Motor neuron (in vitro differentiated cells): Measurements from ENCODE around the gene TBC1D7. TPM values are rescaled to one million over a fixed set of nuclear protein-coding genes. Genes with fewer than 3 reads are reported as not detected.

Experiments used
- ATAC-seq, 8 experiments: fragments of 200-7000 bp; cut with Tn5 transposase; replicated peaks in 6 of 8; 2 replicates each; pipeline ENCODE4 v1.8.0; 2021; ENCODE audit warnings: mild to moderate bottlenecking in 8 of 8, moderate library complexity in 8 of 8
- H3K27ac ChIP-seq, 2 donors: fragments of 250-450 bp; sonication (Bioruptor Pico); 2 replicates each; pipeline ENCODE4 v1.9.0; 2021; ENCODE audit warnings: antibody characterized with exemption in 2 of 2, mild to moderate bottlenecking in 2 of 2, moderate library complexity in 1 of 2
- H3K4me1 ChIP-seq, 2 donors: fragments of 250-450 bp; sonication (Bioruptor Pico); replicated peaks in 1 of 2; 2 replicates each; pipeline ENCODE4 v1.6.1; 2021; ENCODE audit warnings: antibody characterized with exemption in 2 of 2, mild to moderate bottlenecking in 2 of 2, moderate library complexity in 1 of 2
- H3K4me3 ChIP-seq, 5 donors: fragments of 250-450 bp; sonication (Bioruptor Pico); 2 replicates each; pipeline ENCODE4 v1.9.0; 2021; ENCODE audit warnings: antibody characterized with exemption in 5 of 5, mild to moderate bottlenecking in 5 of 5, moderate library complexity in 4 of 5
- WGBS, 10 experiments: fragments of 450-650 bp; shearing (Covaris generic); methylation state at CpG; one replicate each; pipeline ENCODE4 v1.0.0; 2022; 5-methylcytosine and 5-hydroxymethylcytosine counted together
- in situ Hi-C, 9 experiments: fragments of 400-800 bp; cut with MboI; loops; one replicate each; pipeline ENCODE4 v1.15.0; 2021; ENCODE audit warnings: low sequenced_read_pairs in 9 of 9, low pct_unique_long_range_greater_than_20kb in 2 of 9; ENCODE audit not compliant: unreplicated experiment in 9 of 9
- total RNA-seq, 8 experiments: library from RNA; unstranded; fragments of 300-600 nt; gene quantifications; 2 replicates each; pipeline versions ENCODE4 v1.2.3 to v1.2.4, GENCODE V29; 2022

TBC1D7 gene
- total RNA-seq, 8 experiments from 2014 or later: 18.1 to 29.0 (median 25.9) TPM

DNA sequence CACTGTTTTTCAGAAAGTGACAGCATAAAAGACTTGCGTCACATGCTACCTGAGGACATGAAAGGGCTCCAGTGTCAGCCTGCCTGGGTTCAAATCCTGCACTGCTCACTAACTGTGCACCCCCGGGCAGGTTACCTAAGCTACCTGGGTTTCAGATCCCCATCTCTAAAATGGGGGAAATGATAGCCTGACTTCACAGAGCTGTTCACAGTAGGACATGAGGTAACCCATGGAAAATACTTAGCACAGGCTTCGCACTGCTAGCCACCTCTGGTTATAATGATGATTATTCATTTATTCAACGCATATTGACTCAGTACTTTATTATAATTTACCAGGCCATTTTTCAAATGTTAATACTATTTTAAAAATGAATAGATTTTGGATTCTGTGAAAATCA is 23.0 kb downstream of the TBC1D7 start:
- Histone ChIP-seq H3K27ac (no peak overlapping the region), H3K4me3 (no peak overlapping the region), H3K4me1 (peaks cover 0 to 6% of the 10 kb centered on the region in 2 donors)
- ATAC-seq: peak in 5 of 8 experiments; percentile 8 to 81 (median 24)
- 46 to 100% (median 84%) methylated on average over 1 to 3 of the region's 4 CpGs; no CpG with 5 or more reads in 4 of the 10 experiments for WGBS, 10 experiments
- in situ Hi-C loops: no loop called here

DNA sequence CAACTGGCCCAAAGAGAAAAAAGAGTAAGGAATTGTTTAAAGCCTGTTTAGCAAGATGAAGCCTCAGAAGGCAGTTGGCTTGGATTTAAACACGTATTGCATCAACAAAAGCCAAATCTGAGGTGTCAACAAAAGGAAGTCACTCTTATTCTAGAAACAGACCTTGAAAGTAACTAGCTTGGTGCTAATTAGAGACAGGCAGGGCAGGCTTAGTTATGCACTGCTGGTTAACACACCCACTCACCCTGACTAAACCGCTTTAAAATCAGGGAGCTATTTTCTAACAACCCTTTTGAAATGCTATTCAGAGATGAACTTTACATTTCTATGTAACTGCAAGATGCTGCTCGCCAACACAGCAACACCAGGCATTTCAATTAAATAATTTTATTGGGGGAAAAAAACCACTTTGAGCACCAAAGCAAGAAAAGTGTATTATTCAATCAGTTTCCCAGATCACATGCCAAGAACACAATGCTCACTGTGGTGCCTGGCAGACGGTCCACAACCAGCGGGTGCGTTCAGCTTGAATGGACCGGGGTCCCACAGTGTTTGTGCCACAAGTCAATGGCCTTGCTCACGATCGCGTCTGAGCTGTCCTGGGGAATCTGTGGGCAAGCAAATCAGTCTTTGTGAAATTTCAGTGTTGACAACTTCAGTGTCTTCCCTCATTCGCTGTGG is 23.6 kb downstream of the TBC1D7 start:
- H3K27ac ChIP-seq: no peak overlapping the region
- ATAC-seq: peak in 4 of 8 experiments; percentile 72 to 90 (median 86)
- 40 to 90% (median 60%) methylated on average over 5 to 11 of the region's 11 CpGs for WGBS, 10 experiments
- no peak overlapping the region for H3K4me3 ChIP-seq
- H3K4me1 ChIP-seq: peaks cover 0 to 6% of the 10 kb centered on the region in 2 donors
- in situ Hi-C loops: no loop called here

DNA sequence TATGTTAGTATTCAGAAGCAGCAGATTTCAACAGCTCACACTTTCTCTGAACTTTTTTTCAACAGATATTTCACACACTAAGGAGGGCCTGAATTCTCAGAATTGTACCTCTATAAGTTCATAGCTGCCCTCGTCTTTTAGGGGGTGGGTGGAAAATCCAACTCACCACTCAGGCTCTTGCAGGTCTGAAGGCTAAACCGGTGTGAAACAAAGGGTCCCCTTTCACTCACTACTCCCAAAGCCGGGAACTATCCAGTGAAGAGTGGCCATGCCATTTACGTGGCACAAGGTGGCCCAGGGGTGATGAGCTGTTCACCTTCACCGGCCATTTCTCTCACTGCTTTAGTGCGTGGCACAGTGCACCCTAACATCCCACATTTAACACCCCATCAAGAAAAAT is 24.2 kb downstream of the TBC1D7 start:
- 87 to 98% (median 96%) methylated on average over 4 to 6 of the region's 6 CpGs; no CpG with 5 or more reads in 6 of the 10 experiments for WGBS, 10 experiments
- no peak for ATAC-seq
- Histone ChIP-seq H3K4me1 (peaks cover 0 to 6% of the 10 kb centered on the region in 2 donors), H3K27ac (no peak overlapping the region), H3K4me3 (no peak overlapping the region)
- in situ Hi-C loops: no loop called here

DNA sequence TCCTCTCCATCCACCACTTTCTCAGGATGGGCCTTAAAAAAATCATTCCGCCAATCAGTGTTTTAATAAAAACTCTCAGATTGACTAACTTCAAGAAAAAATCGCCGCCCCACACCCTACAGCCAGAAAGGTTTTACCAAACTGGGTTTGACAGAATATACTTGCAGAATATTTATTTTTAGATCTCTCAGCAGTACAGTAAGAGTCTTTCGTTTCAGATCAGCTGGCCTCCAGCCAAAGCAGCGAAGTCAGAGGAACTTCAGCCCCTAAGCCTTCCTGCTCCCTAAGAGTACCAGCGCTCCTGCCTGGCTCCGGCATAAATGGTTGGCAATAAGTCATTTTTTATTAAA is 24.7 kb downstream of the TBC1D7 start:
- ATAC-seq: peak in 2 of 8 experiments; percentile 16 to 34
- peaks cover 0 to 6% of the 10 kb centered on the region in 2 donors for H3K4me1 ChIP-seq
- no peak overlapping the region for H3K27ac ChIP-seq
- H3K4me3 ChIP-seq: no peak overlapping the region
- in situ Hi-C loops: no loop called here
- 0 to 100% (median 93%) methylated on average over 1 to 7 of the region's 7 CpGs for WGBS, 10 experiments

DNA sequence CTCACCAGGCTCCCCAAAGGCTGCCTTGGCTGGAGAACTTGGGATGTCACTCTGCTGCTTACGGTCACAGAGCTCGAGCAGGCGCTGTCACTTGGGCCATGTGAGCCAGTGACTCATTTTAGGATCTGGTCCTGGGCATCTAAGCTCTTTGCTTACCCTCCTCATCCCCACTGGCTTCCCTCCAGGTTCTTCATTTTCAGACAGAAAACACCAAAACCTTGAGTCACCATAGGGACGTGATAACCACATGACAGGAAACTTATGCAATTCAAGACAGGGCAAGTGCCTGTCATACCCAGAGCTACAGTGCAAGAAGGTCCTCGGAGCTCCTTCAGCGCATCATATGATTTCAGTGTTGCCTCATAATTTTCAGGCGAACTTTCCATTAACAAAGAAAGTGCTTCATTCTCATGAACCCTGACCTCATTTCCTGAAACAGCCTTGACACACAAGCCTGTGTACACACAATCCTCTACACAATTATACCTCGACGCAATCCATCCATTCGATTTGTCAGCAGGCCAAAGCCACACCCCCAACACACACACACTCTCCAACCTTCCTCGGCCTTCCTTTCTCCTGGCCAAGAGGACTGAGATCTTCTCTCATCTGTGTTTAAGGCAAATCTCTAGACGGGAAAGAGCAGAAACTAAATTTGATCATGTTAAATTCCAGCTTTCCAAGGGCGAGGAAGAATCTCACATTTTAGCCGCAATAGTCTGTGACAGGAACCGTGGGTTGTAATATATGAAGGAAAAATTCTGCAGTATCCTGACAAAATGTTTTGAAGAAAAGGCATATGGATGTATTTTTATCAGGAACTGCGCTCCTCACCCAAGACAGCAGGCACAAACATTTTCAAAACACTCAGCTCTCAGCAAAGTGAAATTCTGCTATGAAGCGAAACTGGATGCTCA is 25.3 kb downstream of the TBC1D7 start:
- in situ Hi-C loops: no loop called here
- WGBS, 10 experiments: 53 to 100% (median 84%) methylated on average over 2 to 14 of the region's 17 CpGs
- Histone ChIP-seq H3K4me3 (no peak overlapping the region), H3K27ac (no peak overlapping the region), H3K4me1 (peaks cover 0 to 6% of the 10 kb centered on the region in 2 donors)
- ATAC-seq: peak in 5 of 8 experiments; percentile 67 to 92 (median 86)

DNA sequence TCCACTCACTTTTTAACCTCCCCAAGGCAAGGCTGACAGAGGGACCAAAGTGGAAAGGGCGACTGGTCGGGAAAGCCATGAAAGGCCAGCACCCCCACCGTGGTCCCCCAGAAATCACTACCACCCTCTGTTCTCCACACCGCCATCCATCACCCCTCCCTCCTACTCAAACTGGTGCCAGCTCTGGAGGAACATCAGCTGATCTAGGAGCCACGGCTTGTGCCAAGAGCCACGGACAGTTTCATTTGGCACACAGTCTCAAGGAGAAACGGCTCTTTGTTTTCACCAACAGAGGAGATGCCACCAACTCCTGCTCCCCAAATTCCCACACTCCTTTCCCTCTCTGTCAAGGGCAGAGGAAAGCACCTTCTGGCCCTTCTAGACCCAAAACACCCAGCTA is 26.0 kb downstream of the TBC1D7 start:
- ATAC-seq: no peak
- in situ Hi-C loops: no loop called here
- 90 to 100% methylated on average over 1 to 2 of the region's 7 CpGs; no CpG with 5 or more reads in 8 of the 10 experiments for WGBS, 10 experiments

DNA sequence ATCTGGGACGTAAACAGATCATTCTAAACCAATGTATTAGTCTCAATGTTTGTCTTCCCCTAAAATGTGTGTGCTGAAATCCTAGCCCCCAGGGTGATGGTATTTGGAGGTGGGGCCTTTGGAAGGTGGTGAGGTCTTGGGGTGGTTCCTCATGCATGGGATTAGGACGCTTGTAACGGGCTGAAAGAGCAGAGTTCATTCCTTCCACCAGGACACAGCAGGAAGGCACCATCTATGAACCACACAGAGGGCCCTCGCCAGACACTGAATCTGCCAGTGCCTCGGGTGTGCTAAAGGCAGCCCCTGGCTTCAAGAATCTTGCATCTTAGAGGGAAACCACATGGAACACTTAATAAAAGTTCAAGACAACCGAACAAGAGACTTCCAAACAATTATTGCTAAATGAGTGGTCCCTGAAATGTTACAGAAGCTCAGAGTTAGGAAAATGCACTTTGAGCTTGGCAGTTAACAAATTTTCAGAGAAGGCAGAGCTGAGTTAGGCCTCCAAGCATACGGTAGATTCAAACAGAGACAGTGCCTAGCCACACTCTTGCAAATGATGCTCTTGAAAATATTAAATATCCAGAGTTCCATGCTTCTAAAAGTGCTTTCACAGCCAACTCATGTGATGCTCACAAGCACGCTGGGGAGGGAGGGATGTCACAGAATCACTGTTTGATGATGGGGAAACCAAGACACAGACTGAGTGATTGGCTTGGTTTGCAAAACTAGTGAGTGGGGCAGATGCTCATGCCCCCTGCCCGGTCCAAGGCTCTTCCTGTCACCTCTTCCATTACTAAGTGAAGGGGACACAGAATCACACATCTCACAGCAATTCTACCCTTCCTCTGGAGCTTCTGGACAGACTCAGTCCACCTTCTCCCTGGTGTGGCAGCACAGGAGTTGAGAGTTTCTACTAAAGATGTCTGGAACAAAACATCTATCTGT is 27.4 kb downstream of the TBC1D7 start:
- no peak overlapping the region for H3K4me3 ChIP-seq
- 61 to 100% (median 88%) methylated on average over 1 to 8 of the region's 9 CpGs for WGBS, 10 experiments

More for the DNA sequence above, 26.0 kb downstream of the TBC1D7 start:
- Histone ChIP-seq H3K4me3 (no peak overlapping the region), H3K27ac (no peak overlapping the region), H3K4me1 (peaks cover 0 to 6% of the 10 kb centered on the region in 2 donors)

DNA sequence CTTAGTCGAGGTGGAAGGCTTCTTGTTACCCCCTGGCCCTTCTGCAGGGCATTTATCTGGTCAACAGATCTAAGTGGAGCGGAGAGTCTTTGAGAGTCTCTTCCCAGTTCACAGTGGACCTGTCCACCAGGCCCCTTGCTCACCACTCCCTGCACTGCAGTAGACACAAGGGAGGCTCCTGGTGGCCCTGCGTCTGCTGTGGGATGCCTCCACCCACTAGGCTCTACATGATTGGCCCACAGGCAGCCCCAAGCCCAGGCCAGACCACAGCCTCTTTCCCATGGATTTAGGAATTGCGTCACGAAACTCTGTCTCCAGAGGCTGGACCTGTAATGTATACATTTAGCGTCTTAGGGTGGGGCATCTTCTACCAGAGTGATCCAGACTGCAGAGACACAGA is 28.4 kb downstream of the TBC1D7 start:
- WGBS, 10 experiments: 50 to 100% (median 93%) methylated on average over 1 to 3 of the region's 6 CpGs; no CpG with 5 or more reads in 5 of the 10 experiments
- in situ Hi-C loops: loop anchor here in 1 of 9 experiments (25.0 kb wide), 1 partner anchor 388 kb away; no protein-coding TSS in a partner anchor
- ATAC-seq: peak in 1 of 8 experiments; percentile 65
- Histone ChIP-seq H3K27ac (no peak overlapping the region), H3K4me1 (peaks cover 0 to 6% of the 10 kb centered on the region in 2 donors), H3K4me3 (no peak overlapping the region)

More for the DNA sequence above, 27.4 kb downstream of the TBC1D7 start:
- no peak overlapping the region for H3K27ac ChIP-seq
- in situ Hi-C loops: no loop called here
- peak in 1 of 8 experiments; percentile 57 for ATAC-seq
- H3K4me1 ChIP-seq: peaks cover 0 to 6% of the 10 kb centered on the region in 2 donors

DNA sequence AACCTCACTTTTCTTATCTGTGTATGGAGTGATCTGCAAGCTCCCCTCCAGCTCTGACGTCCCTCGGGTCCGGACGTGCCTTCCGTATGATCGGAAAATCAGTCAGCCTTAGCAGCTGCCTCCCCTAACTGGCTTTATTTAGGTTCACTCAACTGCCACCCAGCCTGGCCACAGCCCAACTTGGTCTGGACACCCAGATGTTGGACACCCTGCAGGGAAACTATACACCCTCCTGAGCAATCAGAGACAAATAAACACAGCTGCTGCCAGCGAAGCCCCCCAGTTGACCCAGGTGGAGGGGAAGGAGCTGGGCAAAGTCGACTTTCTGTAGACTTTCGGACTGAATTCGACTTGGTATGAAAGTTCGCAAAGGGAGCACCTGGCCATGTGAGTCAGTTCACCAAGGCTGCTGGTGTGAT is 28.9 kb downstream of the TBC1D7 start:
- ATAC-seq: no peak
- H3K4me3 ChIP-seq: no peak overlapping the region
- no peak overlapping the region for H3K27ac ChIP-seq
- H3K4me1 ChIP-seq: peaks cover 0 to 5% of the 10 kb centered on the region in 2 donors
- WGBS, 10 experiments: 90 to 100% (median 97%) methylated on average over 2 to 5 of the region's 11 CpGs; no CpG with 5 or more reads in 4 of the 10 experiments
- in situ Hi-C loops: loop anchor here in 1 of 9 experiments (25.0 kb wide), 1 partner anchor 387 kb away; no protein-coding TSS in a partner anchor

DNA sequence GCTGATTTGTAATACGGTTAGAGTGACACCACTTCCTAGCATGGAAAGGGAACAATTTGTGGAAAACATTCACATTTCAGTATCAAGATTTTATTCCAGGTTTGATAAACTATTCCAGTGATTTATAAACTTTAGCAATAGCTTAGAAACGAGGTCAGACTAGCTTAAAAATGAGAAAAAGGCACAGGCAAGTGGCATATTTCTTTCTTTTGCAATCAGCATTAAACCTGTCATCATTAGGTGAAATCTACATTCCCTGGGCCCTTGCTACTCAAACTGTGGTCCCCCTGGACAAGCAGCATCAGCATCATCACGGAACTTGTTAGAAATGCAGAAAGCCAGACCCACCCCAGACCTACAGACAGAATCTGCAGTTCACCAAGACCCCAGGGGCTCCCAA is 29.9 kb downstream of the TBC1D7 start:
- in situ Hi-C loops: loop anchor here in 1 of 9 experiments (25.0 kb wide), 1 partner anchor 386 kb away; no protein-coding TSS in a partner anchor
- ATAC-seq: no peak
- no peak overlapping the region for H3K4me3 ChIP-seq
- WGBS, 10 experiments: 51 to 100% (median 79%) methylated on average over 1 to 3 of the region's 3 CpGs; no CpG with 5 or more reads in 1 of the 10 experiments
- H3K27ac ChIP-seq: no peak overlapping the region
- H3K4me1 ChIP-seq: no peaks in the 10 kb centered on the region

DNA sequence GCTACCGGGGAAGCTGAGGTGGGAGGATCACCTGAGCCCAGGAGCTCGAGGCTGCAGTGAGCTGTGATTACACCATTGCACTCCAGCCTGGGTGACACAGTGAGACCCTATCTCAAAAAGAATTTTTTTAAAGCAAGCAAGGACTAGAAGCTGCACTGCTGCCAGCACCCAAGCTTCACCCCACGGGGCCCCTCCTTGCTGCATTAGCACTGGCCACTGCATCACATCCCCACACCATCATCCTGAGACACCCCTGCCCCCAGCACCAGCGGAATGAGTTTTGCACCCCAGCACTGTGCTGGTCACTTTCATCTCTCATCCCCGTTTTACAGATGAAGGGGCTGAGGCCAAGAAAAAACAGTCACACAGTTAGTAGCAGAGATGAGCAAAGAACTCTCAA is 30.9 kb downstream of the TBC1D7 start:
- no peak for ATAC-seq
- 50 to 100% (median 89%) methylated on average over 1 to 5 of the region's 5 CpGs; no CpG with 5 or more reads in 4 of the 10 experiments for WGBS, 10 experiments
- no peak overlapping the region for H3K4me3 ChIP-seq
- H3K27ac ChIP-seq: no peak overlapping the region
- no peaks in the 10 kb centered on the region for H3K4me1 ChIP-seq
- in situ Hi-C loops: loop anchor here in 1 of 9 experiments (25.0 kb wide), 1 partner anchor 385 kb away; no protein-coding TSS in a partner anchor

DNA sequence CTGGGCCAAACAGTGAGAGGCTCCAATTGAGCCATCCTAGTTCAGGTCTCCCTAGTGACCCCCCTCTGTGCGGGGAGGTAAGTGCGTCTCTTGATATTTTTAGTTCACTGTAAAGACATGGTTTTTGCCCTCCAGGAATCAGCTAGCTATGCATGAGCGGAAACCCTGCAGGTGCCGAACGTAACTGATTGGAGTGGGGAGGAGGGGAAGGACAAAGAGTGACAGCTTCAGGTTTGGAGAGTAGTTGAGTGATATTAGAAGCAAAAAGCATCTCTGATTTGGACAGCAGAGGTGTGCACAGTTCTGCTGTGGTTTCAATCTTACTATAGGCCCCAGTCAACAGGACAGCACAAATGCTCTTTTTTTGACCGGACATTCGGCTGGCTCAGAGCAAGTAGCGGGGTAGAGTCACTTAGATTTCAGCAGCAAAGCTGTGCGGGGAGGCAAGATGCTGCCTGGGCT is 31.8 kb downstream of the TBC1D7 start:
- H3K4me1 ChIP-seq: no peaks in the 10 kb centered on the region
- H3K4me3 ChIP-seq: no peak overlapping the region
- 80 to 100% (median 95%) methylated on average over 1 to 8 of the region's 9 CpGs; no CpG with 5 or more reads in 2 of the 10 experiments for WGBS, 10 experiments
- no peak for ATAC-seq
- H3K27ac ChIP-seq: no peak overlapping the region
- in situ Hi-C loops: loop anchor here in 1 of 9 experiments (25.0 kb wide), 1 partner anchor 384 kb away; no protein-coding TSS in a partner anchor
